Natural killer cell (primary cell): ENCODE results near the gene SHC4. TPM values are rescaled to one million over a fixed set of nuclear protein-coding genes. Genes with fewer than 3 reads are reported as not detected.

Source experiments
- ATAC-seq, 3 donors: fragments of 150-1000 bp in 2 of 3; fragments of 200-7000 bp in 1 of 3; cut with Tn5 transposase; 1 replicate in 1 of 3; 2 replicates in 2 of 3; pipeline ENCODE4 v1.10.0; 2021; ENCODE audit warnings: mild to moderate bottlenecking in 2 of 3, moderate library complexity in 2 of 3
- DNase-seq, 2 donors: peaks; one replicate each; pipeline versions ENCODE4 v3.0.0 to v3.0.0-alpha.2; 2013 to 2021; ENCODE audit warnings: mixed read lengths in 1 of 2
- H3K27ac ChIP-seq: one replicate; pipeline ENCODE4 v1.5.1; 2013; ENCODE audit warnings: mild to moderate bottlenecking, low read length
- H3K27me3 ChIP-seq: one replicate; pipeline ENCODE4 v1.6.1; 2013; ENCODE audit warnings: low read length; ENCODE audit not compliant: control insufficient read depth, insufficient read depth
- H3K36me3 ChIP-seq: one replicate; pipeline ENCODE4 v1.6.1; 2013; ENCODE audit warnings: low read length; ENCODE audit not compliant: control insufficient read depth, insufficient read depth
- H3K4me1 ChIP-seq: one replicate; pipeline ENCODE4 v1.6.1; 2013; ENCODE audit warnings: low read length; ENCODE audit not compliant: control insufficient read depth, insufficient read depth
- H3K4me3 ChIP-seq: one replicate; pipeline ENCODE4 v1.5.1; 2013; ENCODE audit warnings: low read length
- H3K9me3 ChIP-seq: one replicate; pipeline ENCODE4 v1.6.1; 2013; ENCODE audit warnings: low read length; ENCODE audit not compliant: control insufficient read depth, insufficient read depth
- H3K27ac Mint-ChIP-seq, 2 donors: one replicate each; pipeline ENCODE4 v1.8.0; 2022; ENCODE audit warnings: mild to moderate bottlenecking in 2 of 2, mixed read lengths in 2 of 2, moderate library complexity in 1 of 2
- H3K27me3 Mint-ChIP-seq, 2 donors: one replicate each; pipeline ENCODE4 v1.8.0; 2022; ENCODE audit warnings: low read depth in 2 of 2, mixed read lengths in 2 of 2
- H3K36me3 Mint-ChIP-seq: one replicate; pipeline ENCODE4 v1.8.0; 2022; ENCODE audit warnings: mixed read lengths
- H3K4me1 Mint-ChIP-seq, 2 donors: one replicate each; pipeline ENCODE4 v1.8.0; 2022; ENCODE audit warnings: mixed read lengths in 2 of 2
- H3K4me3 Mint-ChIP-seq: one replicate; pipeline ENCODE4 v1.8.0; 2022; ENCODE audit warnings: mild to moderate bottlenecking, moderate library complexity, mixed read lengths
- H3K9me3 Mint-ChIP-seq, 2 donors: one replicate each; pipeline ENCODE4 v1.8.0; 2022; ENCODE audit warnings: mixed read lengths in 2 of 2
- WGBS: methylation state at CpG from one replicate; pipeline ENCODE4 v1.1.7; 2013; ENCODE audit warnings: missing lambda C conversion rate; ENCODE audit not compliant: insufficient coverage; 5-methylcytosine and 5-hydroxymethylcytosine counted together
- intact Hi-C: fragments of 100-400 bp; cut with micrococcal nuclease; formaldehyde crosslinking; loops from one replicate; pipeline ENCODE4 v1.14.2; 2022
- total RNA-seq, 4 donors: library from RNA; stranded (reverse); fragments of 120-200 nt in 1 of 4; gene quantifications; one replicate each; pipeline versions ENCODE4 v1.2.3 to v1.2.4, GENCODE V29; 2013 to 2022
- TF ChIP-seq, protein P1 (sequence below): fragments of 200-600 bp; IDR thresholded peaks from one replicate; pipeline ENCODE4 v1.8.0; 2022; ENCODE audit warnings: antibody characterized with exemption

Gene SHC4
- total RNA-seq, 3 donors from 2014 or later (not counting 1 experiment from before 2014, with no cell fraction given), result 0.19 to 0.43 (median 0.20) TPM

DNA sequence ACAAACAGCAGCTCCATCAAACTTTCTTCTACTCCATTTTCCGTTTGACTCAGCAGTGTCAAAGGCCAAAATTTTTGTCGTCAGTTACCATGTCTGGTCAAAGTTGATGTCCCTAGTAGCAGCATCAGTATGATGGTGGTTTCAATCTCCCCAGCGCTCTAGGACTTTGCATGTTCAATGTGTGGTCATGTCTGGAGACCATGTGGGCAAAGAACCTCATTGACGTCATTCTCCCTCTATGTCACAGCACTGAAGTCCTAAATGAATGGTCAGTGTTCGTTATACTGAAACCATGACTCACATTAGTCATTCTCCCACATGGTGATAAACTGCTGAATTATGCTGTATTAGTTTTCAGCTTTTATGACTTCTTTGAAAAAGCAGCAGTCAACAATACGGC, 23.2 kb downstream of the SHC4 start:
- TF ChIP-seq, protein P1, sequence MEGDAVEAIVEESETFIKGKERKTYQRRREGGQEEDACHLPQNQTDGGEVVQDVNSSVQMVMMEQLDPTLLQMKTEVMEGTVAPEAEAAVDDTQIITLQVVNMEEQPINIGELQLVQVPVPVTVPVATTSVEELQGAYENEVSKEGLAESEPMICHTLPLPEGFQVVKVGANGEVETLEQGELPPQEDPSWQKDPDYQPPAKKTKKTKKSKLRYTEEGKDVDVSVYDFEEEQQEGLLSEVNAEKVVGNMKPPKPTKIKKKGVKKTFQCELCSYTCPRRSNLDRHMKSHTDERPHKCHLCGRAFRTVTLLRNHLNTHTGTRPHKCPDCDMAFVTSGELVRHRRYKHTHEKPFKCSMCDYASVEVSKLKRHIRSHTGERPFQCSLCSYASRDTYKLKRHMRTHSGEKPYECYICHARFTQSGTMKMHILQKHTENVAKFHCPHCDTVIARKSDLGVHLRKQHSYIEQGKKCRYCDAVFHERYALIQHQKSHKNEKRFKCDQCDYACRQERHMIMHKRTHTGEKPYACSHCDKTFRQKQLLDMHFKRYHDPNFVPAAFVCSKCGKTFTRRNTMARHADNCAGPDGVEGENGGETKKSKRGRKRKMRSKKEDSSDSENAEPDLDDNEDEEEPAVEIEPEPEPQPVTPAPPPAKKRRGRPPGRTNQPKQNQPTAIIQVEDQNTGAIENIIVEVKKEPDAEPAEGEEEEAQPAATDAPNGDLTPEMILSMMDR, result no peak
- WGBS, result 71% methylated on average over 6 of the region's 6 CpGs
- DNase-seq, result no peak
- Histone ChIP-seq H3K27me3 (no peaks in the 10 kb centered on the region), H3K4me1 (no peaks in the 10 kb centered on the region), H3K27ac (no peak overlapping the region), H3K36me3 (no peaks in the 10 kb centered on the region), H3K9me3 (no peaks in the 10 kb centered on the region), H3K4me3 (no peak overlapping the region)
- Mint-ChIP-seq H3K4me3 (no peak overlapping the region), H3K36me3 (no peaks in the 10 kb centered on the region), H3K9me3 (no peaks in the 10 kb centered on the region), H3K4me1 (peaks cover 3 to 4% of the 10 kb centered on the region in 2 donors), H3K27ac (no peak overlapping the region), H3K27me3 (peaks cover 14 to 19% of the 10 kb centered on the region in 2 donors)
- intact Hi-C loops, result no loop called here
- no peak for ATAC-seq

DNA sequence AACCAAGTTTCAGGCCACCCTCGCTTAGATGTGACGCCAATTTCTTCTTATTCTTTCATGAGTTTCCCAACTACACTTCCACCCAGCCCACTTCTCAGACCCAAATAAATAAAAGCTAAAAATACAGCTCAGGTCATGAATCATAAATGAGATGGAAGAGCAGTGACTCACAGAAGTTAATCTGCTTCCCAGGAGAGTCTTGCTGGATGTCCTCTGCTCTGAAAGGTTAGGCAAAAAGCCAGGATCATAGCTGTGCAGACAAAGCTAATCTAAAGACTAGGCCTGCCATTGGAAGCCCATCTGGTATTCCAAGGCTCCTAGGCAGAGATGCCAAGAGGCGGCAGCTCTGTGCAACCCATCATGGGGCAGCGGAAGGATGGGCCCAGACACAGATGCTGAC, 24.1 kb downstream of the SHC4 start:
- H3K27me3 Mint-ChIP-seq, result peaks cover 22 to 25% of the 10 kb centered on the region in 2 donors
- TF ChIP-seq, protein P1, result no peak
- Histone ChIP-seq H3K36me3 (no peaks in the 10 kb centered on the region), H3K27ac (no peak overlapping the region), H3K4me1 (no peaks in the 10 kb centered on the region), H3K9me3 (no peaks in the 10 kb centered on the region), H3K27me3 (no peaks in the 10 kb centered on the region), H3K4me3 (no peak overlapping the region)
- H3K4me1 Mint-ChIP-seq, result no peaks in the 10 kb centered on the region
- H3K9me3 Mint-ChIP-seq, result no peaks in the 10 kb centered on the region
- no peak for ATAC-seq
- DNase-seq, result no peak
- no peak overlapping the region for H3K4me3 Mint-ChIP-seq
- intact Hi-C loops, result no loop called here
- no peaks in the 10 kb centered on the region for H3K36me3 Mint-ChIP-seq
- WGBS, result 94% methylated on average over 4 of the region's 4 CpGs
- no peak overlapping the region for H3K27ac Mint-ChIP-seq

DNA sequence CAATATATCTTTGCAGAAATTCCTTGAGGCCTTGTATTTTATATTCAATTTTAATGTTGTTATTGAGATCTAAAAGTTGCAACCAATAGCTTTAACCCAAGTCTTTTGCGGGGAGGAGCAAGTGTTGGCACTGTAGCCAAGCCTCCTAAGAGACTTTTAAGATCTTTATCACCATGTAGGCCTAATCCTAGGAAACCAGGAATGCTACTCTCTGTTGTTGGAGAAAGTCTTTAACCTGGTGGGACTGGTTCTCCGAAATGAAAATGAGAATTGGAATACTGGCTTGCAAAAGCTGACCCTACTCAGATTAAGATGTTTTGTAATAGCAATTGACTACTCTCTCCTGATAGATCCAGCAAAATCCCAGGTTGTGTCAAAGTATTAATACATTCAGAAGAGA, 25.8 kb downstream of the SHC4 start:
- H3K27ac Mint-ChIP-seq, result no peak overlapping the region
- ATAC-seq, result no peak
- H3K27me3 Mint-ChIP-seq, result peaks cover 23 to 33% of the 10 kb centered on the region in 2 donors
- H3K36me3 ChIP-seq, result no peaks in the 10 kb centered on the region
- H3K4me3 ChIP-seq, result no peak overlapping the region
- intact Hi-C loops, result no loop called here
- no peaks in the 10 kb centered on the region for H3K9me3 ChIP-seq
- H3K36me3 Mint-ChIP-seq, result no peaks in the 10 kb centered on the region
- H3K4me1 Mint-ChIP-seq, result no peaks in the 10 kb centered on the region
- H3K4me3 Mint-ChIP-seq, result no peak overlapping the region
- no peaks in the 10 kb centered on the region for H3K9me3 Mint-ChIP-seq
- DNase-seq, result no peak
- no peaks in the 10 kb centered on the region for H3K4me1 ChIP-seq
- 83% methylated on average over 2 of the region's 2 CpGs for WGBS
- H3K27ac ChIP-seq, result no peak overlapping the region
- no peaks in the 10 kb centered on the region for H3K27me3 ChIP-seq
- TF ChIP-seq, protein P1, result no peak

DNA sequence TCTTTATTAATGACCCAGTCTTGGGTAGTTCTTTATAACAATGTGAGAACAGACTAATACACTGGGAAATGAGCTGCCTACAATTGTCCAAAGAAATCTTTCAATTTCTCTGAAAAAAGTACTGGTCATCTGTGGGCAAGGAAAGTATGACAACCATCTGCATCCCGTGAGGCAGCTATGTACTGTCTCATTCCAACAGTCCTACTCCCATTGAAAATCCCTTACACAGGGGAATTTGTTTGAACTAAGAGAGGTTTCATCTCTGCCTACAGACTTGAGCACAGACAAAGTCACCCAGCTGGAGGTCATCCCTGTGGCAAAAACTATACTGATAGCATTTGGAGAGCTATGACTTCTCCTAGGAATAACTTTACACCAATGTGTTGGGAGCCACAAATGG, 27.1 kb downstream of the SHC4 start:
- ATAC-seq (no peak), DNase-seq (no peak)
- H3K36me3 Mint-ChIP-seq, result no peaks in the 10 kb centered on the region
- H3K4me1 ChIP-seq, result no peaks in the 10 kb centered on the region
- H3K27ac Mint-ChIP-seq, result no peak overlapping the region
- no peak overlapping the region for H3K27ac ChIP-seq
- H3K27me3 ChIP-seq, result no peaks in the 10 kb centered on the region
- intact Hi-C loops, result no loop called here
- H3K9me3 Mint-ChIP-seq, result no peaks in the 10 kb centered on the region
- peaks cover 26 to 35% of the 10 kb centered on the region in 2 donors for H3K27me3 Mint-ChIP-seq
- H3K36me3 ChIP-seq, result no peaks in the 10 kb centered on the region
- H3K4me3 Mint-ChIP-seq, result no peak overlapping the region
- TF ChIP-seq, protein P1, result no peak
- no peak overlapping the region for H3K4me3 ChIP-seq
- H3K9me3 ChIP-seq, result no peaks in the 10 kb centered on the region
- WGBS, result no CpG with 5 or more reads among the region's 1 CpG
- no peaks in the 10 kb centered on the region for H3K4me1 Mint-ChIP-seq
